HCT116 (cell line): ENCODE data around the gene ST3GAL3. TPM values are rescaled to one million over a fixed set of nuclear protein-coding genes. Genes with fewer than 3 reads are reported as not detected.

Experiments
- ATAC-seq: fragments of 200-7000 bp; cut with Tn5 transposase; 2 replicates; pipeline ENCODE4 v1.9.1; 2020; ENCODE audit warnings: mild to moderate bottlenecking, moderate library complexity
- BruUV-seq: library from RNA; stranded (reverse); fragments of 400-500 nt; replicated peaks from 2 replicates; lab custom pipeline; 2021; lab: Mats Ljungman, UMichigan
- CTCF ChIA-PET: fragments of 300-600 bp; sonication (Branson Sonifier 250); formaldehyde crosslinking; loops from one replicate; lab custom pipeline; 2021; ENCODE audit warnings: antibody characterized with exemption; lab: Charles Lee
- POLR2A ChIA-PET: fragments of 300-600, 350-600 bp; sonication (Branson Sonifier 250); formaldehyde crosslinking; loops from one replicate; lab custom pipeline; 2021; ENCODE audit warnings: antibody characterized with exemption; lab: Charles Lee
- RAD21 ChIA-PET, 2 experiments: fragments of 300-600 bp; sonication (Branson Sonifier 250); formaldehyde crosslinking; loops; one replicate each; lab custom pipeline; 2023; ENCODE audit warnings: low total read pairs in 2 of 2; ENCODE audit not compliant: uncharacterized antibody in 2 of 2, unreplicated experiment in 2 of 2, low non-redundant PET in 1 of 2; lab: Charles Lee
- DNase-seq: peaks from one replicate; pipeline ENCODE4 v3.0.0-alpha.2; 2010; ENCODE audit warnings: low read depth, low spot score
- H2AFZ ChIP-seq: fragments of 200-600 bp; shearing (Covaris generic), sonication (generic); 2 replicates; pipeline ENCODE4 v1.6.1; 2017; ENCODE audit warnings: low read depth, mixed run types, mixed read lengths, antibody characterized with exemption, low read length; ENCODE audit not compliant: poor library complexity, severe bottlenecking
- H3K27ac ChIP-seq: 2 replicates; pipeline ENCODE4 v1.5.1; 2012; ENCODE audit warnings: low read depth, low read length
- H3K27me3 ChIP-seq: fragments of 200-600 bp; sonication (generic); 2 replicates; pipeline ENCODE4 v1.6.1; 2016; ENCODE audit warnings: mixed run types, low read length, mixed read lengths; ENCODE audit not compliant: insufficient read depth
- H3K36me3 ChIP-seq, 2 experiments: fragments of 200-500 bp in 1 of 2; fragments of 200-600 bp in 1 of 2; sonication (Bioruptor generic) in 1 of 2; sonication (generic) in 1 of 2; 2 replicates each; pipeline versions ENCODE4 v1.5.1 to v1.6.1; 2014 to 2016; ENCODE audit warnings: low read length in 2 of 2, inconsistent platforms in 1 of 2, mixed read lengths in 1 of 2, mixed run types in 1 of 2; ENCODE audit not compliant: insufficient read depth in 2 of 2, control insufficient read depth in 1 of 2
- H3K4me1 ChIP-seq, 2 experiments: fragments of 200-600 bp in 1 of 2; sonication (generic) in 1 of 2; 2 replicates each; pipeline versions ENCODE4 v1.5.1 to v1.6.1; 2012 to 2017; ENCODE audit warnings: low read length in 2 of 2, inconsistent platforms in 1 of 2, mild to moderate bottlenecking in 1 of 2, mixed read lengths in 1 of 2, mixed run types in 1 of 2, moderate library complexity in 1 of 2; ENCODE audit not compliant: insufficient read depth in 2 of 2, control insufficient read depth in 1 of 2
- H3K4me2 ChIP-seq: fragments of 200-600 bp; sonication (generic); 2 replicates; pipeline ENCODE4 v1.6.1; 2017; ENCODE audit warnings: mixed run types, low read length, mixed read lengths
- H3K4me3 ChIP-seq, 2 experiments: fragments of 200-600 bp in 1 of 2; sonication (generic) in 1 of 2; replicated peaks in 1 of 2; 2 replicates each; pipeline ENCODE4 v1.5.1; 2011 to 2016; ENCODE audit warnings: low read length in 2 of 2, control low read depth in 1 of 2, low read depth in 1 of 2, mild to moderate bottlenecking in 1 of 2, mixed read lengths in 1 of 2, mixed run types in 1 of 2
- H3K79me2 ChIP-seq: fragments of 200-600 bp; sonication (generic); 2 replicates; pipeline ENCODE4 v1.6.1; 2017; ENCODE audit warnings: mild to moderate bottlenecking, mixed run types, low read length, moderate library complexity, mixed read lengths; ENCODE audit not compliant: insufficient read depth
- H3K9ac ChIP-seq: fragments of 200-600 bp; sonication (generic); 2 replicates; pipeline ENCODE4 v1.6.1; 2016; ENCODE audit warnings: low read length, mixed read lengths
- H3K9me2 ChIP-seq: fragments of 200-600 bp; sonication (generic), shearing (Covaris generic); 2 replicates; pipeline ENCODE4 v1.6.1; 2017; ENCODE audit warnings: mixed run types, mild to moderate bottlenecking, moderate library complexity; ENCODE audit not compliant: insufficient read depth
- H3K9me3 ChIP-seq, 2 experiments: fragments of 200-500 bp in 1 of 2; fragments of 200-600 bp in 1 of 2; sonication (Bioruptor generic) in 1 of 2; sonication (generic) in 1 of 2; 2 replicates each; pipeline ENCODE4 v1.6.1; 2014 to 2017; ENCODE audit warnings: low read length in 2 of 2, mixed read lengths in 2 of 2, inconsistent platforms in 1 of 2, low read depth in 1 of 2, mild to moderate bottlenecking in 1 of 2, mixed run types in 1 of 2, moderate library complexity in 1 of 2; ENCODE audit not compliant: control insufficient read depth in 1 of 2, insufficient read depth in 1 of 2
- H4K20me1 ChIP-seq: fragments of 200-600 bp; sonication (generic), shearing (Covaris generic); 2 replicates; pipeline ENCODE4 v1.6.1; 2017; ENCODE audit warnings: mixed run types, mild to moderate bottlenecking, moderate library complexity; ENCODE audit not compliant: insufficient read depth
- ELF1 ChIP-seq: IDR thresholded peaks from 2 replicates; pipeline ENCODE4 v1.6.1; 2012; ENCODE audit warnings: low read depth, borderline replicate concordance
- EZH2 ChIP-seq: fragments of 200-600 bp; sonication (generic); IDR thresholded peaks from 2 replicates; pipeline ENCODE4 v1.6.1; 2017; ENCODE audit warnings: antibody characterized with exemption, mixed run types
- POLR2AphosphoS5 ChIP-seq: IDR thresholded peaks from 2 replicates; pipeline ENCODE4 v1.6.1; 2011; ENCODE audit warnings: mild to moderate bottlenecking, low read depth, low read length, moderate library complexity
- SP1 ChIP-seq: IDR thresholded peaks from 2 replicates; pipeline ENCODE4 v1.6.1; 2012; ENCODE audit warnings: low read depth
- SRF ChIP-seq: IDR thresholded peaks from 2 replicates; pipeline ENCODE4 v1.6.1; 2012; ENCODE audit warnings: low read depth
- ZFX ChIP-seq: fragments of 450-650 bp; IDR thresholded peaks from 2 replicates; pipeline ENCODE4 v1.6.1; 2017
- ZNF274 ChIP-seq: fragments of 200-500 bp; sonication (Bioruptor generic); IDR thresholded peaks from 2 replicates; pipeline ENCODE4 v1.6.1; 2014; ENCODE audit warnings: mild to moderate bottlenecking, low read depth, low read length, inconsistent platforms
- intact Hi-C: fragments of 100-400 bp; cut with micrococcal nuclease; formaldehyde crosslinking; loops from 2 replicates; pipeline ENCODE4 v1.10.0; 2022
- total RNA-seq: library from RNA; stranded (reverse); gene quantifications from one replicate; pipeline ENCODE4 v1.2.1, GENCODE V29; 2021; ENCODE audit not compliant: unreplicated experiment
- TF ChIP-seq, protein P1 (sequence below): IDR thresholded peaks from 2 replicates; pipeline ENCODE4 v1.6.1; 2012; ENCODE audit warnings: low read depth

Gene ST3GAL3
- total RNA-seq, 1 experiment from 2014 or later, result 7.2 TPM

DNA sequence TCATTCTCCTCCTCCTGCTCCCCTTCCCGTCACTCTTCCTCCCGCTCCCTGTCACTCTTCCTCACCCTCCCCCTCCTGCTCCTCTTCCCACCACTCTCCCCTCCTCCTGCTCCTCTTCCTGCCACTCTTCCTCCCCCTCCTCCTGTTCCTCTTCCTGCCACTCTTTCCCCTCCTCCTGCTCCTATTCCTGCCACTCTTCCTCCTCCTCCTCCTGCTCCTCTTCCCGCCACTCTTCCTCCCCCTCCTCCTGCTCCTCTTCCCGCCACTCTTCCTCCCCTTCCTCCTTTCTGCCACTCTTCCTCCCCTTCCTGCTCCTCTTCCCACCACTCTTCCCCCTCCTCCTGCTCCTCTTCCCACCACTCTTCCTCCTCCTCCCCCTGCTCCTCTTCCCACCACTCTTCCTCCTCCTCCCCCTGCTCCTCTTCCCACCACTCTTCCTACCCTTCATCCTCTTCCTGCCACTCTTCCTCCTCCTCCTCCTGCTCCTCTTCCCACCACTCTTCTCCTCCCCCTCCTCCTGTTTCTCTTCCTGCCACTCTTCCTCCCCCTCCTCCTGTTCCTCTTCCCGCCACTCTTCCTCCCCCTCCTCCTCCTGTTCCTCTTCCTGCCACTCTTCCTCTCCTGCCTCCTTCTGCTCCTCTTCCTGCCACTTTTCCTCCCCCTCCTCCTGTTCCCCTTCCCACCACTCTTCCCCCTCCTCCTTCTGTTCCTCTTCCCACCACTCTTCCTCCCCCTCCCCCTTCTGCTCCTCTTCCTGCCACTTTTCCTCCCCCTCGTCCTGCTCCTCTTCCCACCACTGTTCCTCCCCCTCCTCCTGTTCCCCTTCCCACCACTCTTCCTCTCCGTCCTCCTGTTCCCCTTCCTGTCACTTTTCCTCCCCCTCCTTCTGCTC is 197.6 kb downstream of the ST3GAL3 start:
- Histone ChIP-seq H3K9ac (no peak overlapping the region), H3K36me3 (no peaks in the 10 kb centered on the region), H3K9me2 (no peaks in the 10 kb centered on the region), H4K20me1 (no peaks in the 10 kb centered on the region), H3K4me1 (peaks cover 0 to 7% of the 10 kb centered on the region in 2 experiments; a peak in 1 of 4 replicates), H3K4me2 (no peak overlapping the region), H3K4me3 (no peak overlapping the region), H3K9me3 (no peaks in the 10 kb centered on the region), H3K79me2 (no peaks in the 10 kb centered on the region), H2AFZ (no peak overlapping the region), H3K27me3 (peaks cover 11% of the 10 kb centered on the region; the same call in 1 of the 2 replicates), H3K27ac (no peak overlapping the region)
- CTCF ChIA-PET, result no interaction called here
- DNase-seq (no peak), ATAC-seq (no peak)
- TF ChIP-seq SP1 (no peak), ELF1 (no peak), ZNF274 (no peak), EZH2 (no peak), SRF (no peak), POLR2AphosphoS5 (no peak), ZFX (no peak)
- TF ChIP-seq, protein P1, sequence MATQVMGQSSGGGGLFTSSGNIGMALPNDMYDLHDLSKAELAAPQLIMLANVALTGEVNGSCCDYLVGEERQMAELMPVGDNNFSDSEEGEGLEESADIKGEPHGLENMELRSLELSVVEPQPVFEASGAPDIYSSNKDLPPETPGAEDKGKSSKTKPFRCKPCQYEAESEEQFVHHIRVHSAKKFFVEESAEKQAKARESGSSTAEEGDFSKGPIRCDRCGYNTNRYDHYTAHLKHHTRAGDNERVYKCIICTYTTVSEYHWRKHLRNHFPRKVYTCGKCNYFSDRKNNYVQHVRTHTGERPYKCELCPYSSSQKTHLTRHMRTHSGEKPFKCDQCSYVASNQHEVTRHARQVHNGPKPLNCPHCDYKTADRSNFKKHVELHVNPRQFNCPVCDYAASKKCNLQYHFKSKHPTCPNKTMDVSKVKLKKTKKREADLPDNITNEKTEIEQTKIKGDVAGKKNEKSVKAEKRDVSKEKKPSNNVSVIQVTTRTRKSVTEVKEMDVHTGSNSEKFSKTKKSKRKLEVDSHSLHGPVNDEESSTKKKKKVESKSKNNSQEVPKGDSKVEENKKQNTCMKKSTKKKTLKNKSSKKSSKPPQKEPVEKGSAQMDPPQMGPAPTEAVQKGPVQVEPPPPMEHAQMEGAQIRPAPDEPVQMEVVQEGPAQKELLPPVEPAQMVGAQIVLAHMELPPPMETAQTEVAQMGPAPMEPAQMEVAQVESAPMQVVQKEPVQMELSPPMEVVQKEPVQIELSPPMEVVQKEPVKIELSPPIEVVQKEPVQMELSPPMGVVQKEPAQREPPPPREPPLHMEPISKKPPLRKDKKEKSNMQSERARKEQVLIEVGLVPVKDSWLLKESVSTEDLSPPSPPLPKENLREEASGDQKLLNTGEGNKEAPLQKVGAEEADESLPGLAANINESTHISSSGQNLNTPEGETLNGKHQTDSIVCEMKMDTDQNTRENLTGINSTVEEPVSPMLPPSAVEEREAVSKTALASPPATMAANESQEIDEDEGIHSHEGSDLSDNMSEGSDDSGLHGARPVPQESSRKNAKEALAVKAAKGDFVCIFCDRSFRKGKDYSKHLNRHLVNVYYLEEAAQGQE, result no peak
- intact Hi-C loops, result no loop called here
- RAD21 ChIA-PET, result no interaction called here
- BruUV-seq, result no TSS peak
- POLR2A ChIA-PET, result no interaction called here
